Caco-2 (cell line): Measurements from ENCODE around the gene LRRTM4. TPM values are rescaled to one million over a fixed set of nuclear protein-coding genes. Genes with fewer than 3 reads are reported as not detected.
A peak's percentile ranks its signal among the peaks of the same experiment; 100 is the strongest.

Experiments used
- BruUV-seq: library from RNA; stranded (reverse); fragments of 400-500 nt; replicated peaks from 2 replicates; lab custom pipeline; 2021; lab: Mats Ljungman, UMichigan
- CTCF ChIA-PET: fragments of 300-600 bp; sonication (Branson Sonifier 250); formaldehyde crosslinking; loops from one replicate; lab custom pipeline; 2022; ENCODE audit warnings: antibody characterized with exemption; lab: Charles Lee
- POLR2A ChIA-PET: fragments of 300-600 bp; sonication (Branson Sonifier 250); formaldehyde crosslinking; loops from one replicate; lab custom pipeline; 2022; ENCODE audit warnings: antibody characterized with exemption; lab: Charles Lee
- DNase-seq, 2 experiments: peaks; one replicate each; pipeline versions ENCODE4 v3.0.0 to v3.0.0-alpha.2; 2020 to 2022
- H3K27me3 ChIP-seq: replicated peaks from 2 replicates; pipeline ENCODE4 v1.6.0; 2011; ENCODE audit warnings: low read length; ENCODE audit not compliant: control insufficient read depth, insufficient read depth
- H3K36me3 ChIP-seq: 2 replicates; pipeline ENCODE4 v1.5.1; 2011; ENCODE audit warnings: low read length; ENCODE audit not compliant: control insufficient read depth, insufficient read depth
- H3K4me1 ChIP-seq: fragments of 250-450 bp; sonication (Bioruptor Pico); 2 replicates; pipeline ENCODE4 v1.5.1; 2020; ENCODE audit warnings: mild to moderate bottlenecking
- H3K4me3 ChIP-seq: 2 replicates; pipeline ENCODE4 v1.5.1; 2011; ENCODE audit warnings: low read depth, mild to moderate bottlenecking, control low read depth, low read length
- H3K9me3 ChIP-seq: fragments of 250-450 bp; sonication (Bioruptor Pico); 2 replicates; pipeline ENCODE4 v1.5.1; 2020; ENCODE audit warnings: mild to moderate bottlenecking, moderate library complexity
- H3K27ac Mint-ChIP-seq: one replicate; pipeline ENCODE4 v1.8.0; 2022; ENCODE audit warnings: mixed read lengths; ENCODE audit not compliant: unreplicated experiment
- H3K27me3 Mint-ChIP-seq: one replicate; pipeline ENCODE4 v1.8.0; 2022; ENCODE audit warnings: mixed read lengths; ENCODE audit not compliant: insufficient read depth, unreplicated experiment
- H3K36me3 Mint-ChIP-seq: one replicate; pipeline ENCODE4 v1.8.0; 2022; ENCODE audit warnings: mild to moderate bottlenecking, mixed read lengths; ENCODE audit not compliant: insufficient read depth, unreplicated experiment
- H3K4me1 Mint-ChIP-seq: one replicate; pipeline ENCODE4 v1.8.0; 2022; ENCODE audit warnings: low read depth, mixed read lengths; ENCODE audit not compliant: unreplicated experiment
- H3K4me3 Mint-ChIP-seq: one replicate; pipeline ENCODE4 v1.8.0; 2022; ENCODE audit warnings: mild to moderate bottlenecking, moderate library complexity, mixed read lengths; ENCODE audit not compliant: unreplicated experiment
- H3K9me3 Mint-ChIP-seq: one replicate; pipeline ENCODE4 v1.8.0; 2022; ENCODE audit warnings: mixed read lengths; ENCODE audit not compliant: unreplicated experiment
- CTCF ChIP-seq, 2 experiments: fragments of 200-600 bp in 1 of 2; IDR thresholded peaks; 1 replicate in 1 of 2; 2 replicates in 1 of 2; pipeline versions ENCODE4 v1.5.1 to v1.8.0; 2011 to 2022; ENCODE audit warnings: antibody characterized with exemption in 1 of 2, control low read depth in 1 of 2, inconsistent platforms in 1 of 2, low read depth in 1 of 2, low read length in 1 of 2, mild to moderate bottlenecking in 1 of 2, moderate library complexity in 1 of 2; ENCODE audit not compliant: insufficient read depth in 1 of 2, severe bottlenecking in 1 of 2, unreplicated experiment in 1 of 2
- intact Hi-C: fragments of 100-400 bp; cut with micrococcal nuclease; formaldehyde crosslinking; loops from one replicate; pipeline ENCODE4 v1.10.0; 2022; ENCODE audit not compliant: unreplicated experiment
- total RNA-seq: library from RNA; stranded (reverse); gene quantifications from 2 replicates; pipeline ENCODE4 v1.2.3, GENCODE V29; 2022

The LRRTM4 gene
- total RNA-seq, 1 experiment from 2014 or later, result 0.32 TPM

- ChIA-PET POLR2A (no interaction called here), CTCF (no interaction called here)
- Histone ChIP-seq H3K9me3 (no peaks in the 10 kb centered on the region), H3K36me3 (no peaks in the 10 kb centered on the region), H3K4me1 (no peaks in the 10 kb centered on the region), H3K27me3 (no peaks in the 10 kb centered on the region), H3K4me3 (no peak overlapping the region)
- Mint-ChIP-seq H3K9me3 (no peaks in the 10 kb centered on the region), H3K4me3 (no peak overlapping the region), H3K36me3 (no peaks in the 10 kb centered on the region), H3K27me3 (peaks cover 4% of the 10 kb centered on the region), H3K27ac (no peak overlapping the region), H3K4me1 (no peaks in the 10 kb centered on the region)
- BruUV-seq, result no TSS peak
- intact Hi-C loops, result no loop called here
- DNase-seq, result no peak
- no peak for TF ChIP-seq CTCF (IDR thresholded peaks at IDR 0.05; ENCODE audit: insufficient read depth in 1 of 2, low read depth in 1 of 2, low read length in 1 of 2, severe bottlenecking in 1 of 2, unreplicated experiment in 1 of 2)
Observed at GRCh38 chr2:77105008-77105407, 417.2 kb downstream of the LRRTM4 start.

GRCh38 chr2:77104554-77104953 lies 417.6 kb downstream of the LRRTM4 start:
- no peaks in the 10 kb centered on the region for H3K36me3 Mint-ChIP-seq
- no peaks in the 10 kb centered on the region for H3K9me3 Mint-ChIP-seq
- CTCF ChIA-PET, result no interaction called here
- no TSS peak for BruUV-seq
- H3K36me3 ChIP-seq, result no peaks in the 10 kb centered on the region
- no peak overlapping the region for H3K4me3 Mint-ChIP-seq
- POLR2A ChIA-PET, result no interaction called here
- H3K4me1 Mint-ChIP-seq, result no peaks in the 10 kb centered on the region
- peak in 1 of 2 experiments; percentile 9 for DNase-seq
- peaks cover 4% of the 10 kb centered on the region for H3K27me3 Mint-ChIP-seq
- no peaks in the 10 kb centered on the region for H3K9me3 ChIP-seq
- H3K27ac Mint-ChIP-seq, result no peak overlapping the region
- no peaks in the 10 kb centered on the region for H3K4me1 ChIP-seq
- intact Hi-C loops, result no loop called here
- TF ChIP-seq CTCF (IDR thresholded peaks at IDR 0.05; ENCODE audit: insufficient read depth in 1 of 2, low read depth in 1 of 2, low read length in 1 of 2, severe bottlenecking in 1 of 2, unreplicated experiment in 1 of 2), result peak in 1 of 2 experiments; percentile 15
- H3K27me3 ChIP-seq, result no peaks in the 10 kb centered on the region
- no peak overlapping the region for H3K4me3 ChIP-seq

GRCh38 chr2:77102927-77103326 lies 419.2 kb downstream of the LRRTM4 start:
- no TSS peak for BruUV-seq
- Mint-ChIP-seq H3K36me3 (no peaks in the 10 kb centered on the region), H3K27ac (no peak overlapping the region), H3K27me3 (peaks cover 4% of the 10 kb centered on the region), H3K4me3 (no peak overlapping the region), H3K4me1 (no peaks in the 10 kb centered on the region), H3K9me3 (no peaks in the 10 kb centered on the region)
- H3K9me3 ChIP-seq, result no peaks in the 10 kb centered on the region
- no peaks in the 10 kb centered on the region for H3K27me3 ChIP-seq
- no peak overlapping the region for H3K4me3 ChIP-seq
- no peak for TF ChIP-seq CTCF (IDR thresholded peaks at IDR 0.05; ENCODE audit: insufficient read depth in 1 of 2, low read depth in 1 of 2, low read length in 1 of 2, severe bottlenecking in 1 of 2, unreplicated experiment in 1 of 2)
- CTCF ChIA-PET, result no interaction called here
- POLR2A ChIA-PET, result no interaction called here
- no peaks in the 10 kb centered on the region for H3K36me3 ChIP-seq
- no peak for DNase-seq
- intact Hi-C loops, result no loop called here
- H3K4me1 ChIP-seq, result no peaks in the 10 kb centered on the region
